RWPE2 (cell line): ENCODE measurements around the gene TMEM208.
A peak's percentile ranks its signal among the peaks of the same experiment; 100 is the strongest.

Source experiments
- ATAC-seq: fragments of 200-7000 bp; cut with Tn5 transposase; 3 replicates; pipeline ENCODE4 v1.9.1; 2021; ENCODE audit warnings: low read depth
- DNase-seq: peaks from one replicate; pipeline ENCODE4 v3.0.0-alpha.2; 2020; ENCODE audit warnings: low spot score
- H3K27ac ChIP-seq: fragments of 450-650 bp; 2 replicates; pipeline ENCODE4 v1.5.1; 2017; ENCODE audit warnings: mild to moderate bottlenecking; ENCODE audit not compliant: poor library complexity, severe bottlenecking
- H3K27me3 ChIP-seq: fragments of 250-450 bp; sonication (Bioruptor Pico); 2 replicates; pipeline ENCODE4 v1.5.1; 2021; ENCODE audit warnings: mild to moderate bottlenecking, moderate library complexity; ENCODE audit not compliant: insufficient read depth, poor library complexity, severe bottlenecking
- H3K36me3 ChIP-seq: fragments of 250-450 bp; sonication (Bioruptor Pico); 2 replicates; pipeline ENCODE4 v1.5.1; 2020; ENCODE audit warnings: low read depth, mild to moderate bottlenecking, moderate library complexity
- H3K4me1 ChIP-seq: fragments of 250-450 bp; sonication (Bioruptor Pico); 2 replicates; pipeline ENCODE4 v1.5.1; 2021; ENCODE audit warnings: mild to moderate bottlenecking, moderate library complexity; ENCODE audit not compliant: insufficient read depth, poor library complexity, severe bottlenecking
- H3K4me3 ChIP-seq: fragments of 250-450 bp; sonication (Bioruptor Pico); 2 replicates; pipeline ENCODE4 v1.5.1; 2021; ENCODE audit warnings: mild to moderate bottlenecking, moderate library complexity; ENCODE audit not compliant: severe bottlenecking
- H3K9me3 ChIP-seq: fragments of 250-450 bp; sonication (Bioruptor Pico); 2 replicates; pipeline ENCODE4 v1.5.1; 2021; ENCODE audit warnings: mild to moderate bottlenecking, moderate library complexity; ENCODE audit not compliant: severe bottlenecking
- CTCF ChIP-seq: fragments of 450-650 bp; IDR thresholded peaks from one replicate; pipeline ENCODE4 v1.5.1; 2017; ENCODE audit warnings: mild to moderate bottlenecking, moderate library complexity; ENCODE audit not compliant: poor library complexity, severe bottlenecking

TMEM208 gene

GRCh38 chr16:67246081-67246755 lies 19.3 kb downstream of the TMEM208 start:
- Histone ChIP-seq H3K36me3 (peaks cover 8% of the 10 kb centered on the region; the same call in 1 of the 2 replicates), H3K4me3 (peak overlapping the region; percentile 56), H3K27me3 (no peaks in the 10 kb centered on the region), H3K27ac (peak overlapping the region; percentile 92), H3K9me3 (no peaks in the 10 kb centered on the region), H3K4me1 (peaks cover 52% of the 10 kb centered on the region)
- TF ChIP-seq CTCF = peak; percentile 46
- DNase-seq (no peak), ATAC-seq (peak; percentile 28)

GRCh38 chr16:67246756-67247191 lies 19.8 kb downstream of the TMEM208 start:
- H3K27me3 ChIP-seq = no peaks in the 10 kb centered on the region
- H3K9me3 ChIP-seq = no peaks in the 10 kb centered on the region
- TF ChIP-seq CTCF = peak; percentile 7
- DNase-seq (peak; percentile 98), ATAC-seq (peak; percentile 58)
- H3K36me3 ChIP-seq = peaks cover 8% of the 10 kb centered on the region; the same call in 1 of the 2 replicates
- peak overlapping the region; percentile 92 for H3K27ac ChIP-seq
- peaks cover 47% of the 10 kb centered on the region for H3K4me1 ChIP-seq
- H3K4me3 ChIP-seq = peak overlapping the region; percentile 56

DNA sequence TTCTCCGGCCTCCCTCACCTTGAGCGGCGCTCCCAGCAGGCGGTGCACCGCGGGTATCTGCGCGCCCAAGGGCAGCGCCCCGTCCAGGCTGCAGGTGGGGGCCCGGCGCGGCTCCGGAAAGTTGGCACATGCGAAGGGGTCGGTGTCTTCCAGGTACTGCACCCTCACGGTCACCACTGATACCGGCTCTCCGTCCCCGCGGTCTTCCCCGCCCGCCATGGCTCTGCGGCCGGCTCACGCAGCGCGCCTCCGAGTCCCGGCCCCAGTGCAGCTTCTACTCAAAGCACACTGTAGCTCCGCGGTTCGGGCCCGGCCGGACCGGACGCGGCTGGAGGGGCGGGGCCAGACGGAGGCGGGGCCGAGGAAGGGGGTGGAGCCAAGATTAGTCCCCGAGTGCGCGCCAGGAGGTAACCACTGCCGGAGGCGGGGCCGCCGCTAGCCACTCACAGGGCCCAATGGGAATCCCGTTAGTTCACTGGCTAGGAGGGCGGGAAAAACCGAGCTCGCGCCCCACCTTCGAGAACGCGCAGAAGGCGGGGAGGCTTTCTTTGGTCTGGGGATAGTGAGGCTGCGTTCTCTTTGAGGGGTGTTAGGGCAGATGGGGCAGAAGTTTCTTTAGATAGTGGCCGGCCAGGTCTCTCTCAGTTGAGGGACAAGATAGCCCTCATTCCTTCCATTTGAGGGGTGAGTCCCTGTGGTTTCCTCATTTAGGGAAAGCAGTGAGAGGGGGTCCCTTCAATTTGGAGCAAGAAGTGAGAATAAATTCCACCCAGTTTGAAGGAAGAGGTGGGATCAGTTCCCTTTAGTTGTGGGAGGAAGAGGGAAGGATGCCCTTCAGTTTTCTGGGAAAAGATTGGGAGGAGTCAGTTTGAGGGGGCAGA lies 20.5 kb downstream of the TMEM208 start, which contains the start of gene FHOD1:
Gene FHOD1 (minus strand): TSS at position 290 of the 881 bp plus-strand sequence. CDS start 71 bp downstream, at position 219.
- DNase-seq (peak; percentile 99), ATAC-seq (peak; percentile 58)
- H3K4me3 ChIP-seq = peak within 1 kb of the TSS; percentile 56
- H3K36me3 ChIP-seq = peaks cover 3% of the 10 kb centered on the region; the same call in 1 of the 2 replicates
- TF ChIP-seq CTCF = no peak
- no peaks in the 10 kb centered on the region for H3K9me3 ChIP-seq
- H3K27me3 ChIP-seq = no peaks in the 10 kb centered on the region
- H3K27ac ChIP-seq = peak within 1 kb of the TSS; percentile 92
- peaks cover 40% of the 10 kb centered on the region for H3K4me1 ChIP-seq

- H3K27ac ChIP-seq = peak overlapping the region; percentile 92
- H3K27me3 ChIP-seq = no peaks in the 10 kb centered on the region
- DNase-seq = no peak
- no peaks in the 10 kb centered on the region for H3K9me3 ChIP-seq
- H3K36me3 ChIP-seq = peaks cover 3% of the 10 kb centered on the region; the same call in 1 of the 2 replicates
- H3K4me3 ChIP-seq = peak overlapping the region; percentile 56
- no peak for TF ChIP-seq CTCF
- peaks cover 34% of the 10 kb centered on the region for H3K4me1 ChIP-seq
- ATAC-seq = no peak
Observed at GRCh38 chr16:67248073-67248400, 21.1 kb downstream of the TMEM208 start.
